GM18511 (cell line): Measurements from ENCODE around the gene MRPS18B.
"Not testable (repeated sequence)": the region's sequence is repeated elsewhere in the genome, so short reads cannot be mapped to it uniquely, and the experiment has no call there.

Experiments used
- ATAC-seq: cut with Tn5 transposase; IDR thresholded peaks from one replicate; pipeline ENCODE4 v1.9.1; 2021; ENCODE audit warnings: mild to moderate bottlenecking, moderate library complexity; ENCODE audit not compliant: unreplicated experiment

The MRPS18B gene

DNA sequence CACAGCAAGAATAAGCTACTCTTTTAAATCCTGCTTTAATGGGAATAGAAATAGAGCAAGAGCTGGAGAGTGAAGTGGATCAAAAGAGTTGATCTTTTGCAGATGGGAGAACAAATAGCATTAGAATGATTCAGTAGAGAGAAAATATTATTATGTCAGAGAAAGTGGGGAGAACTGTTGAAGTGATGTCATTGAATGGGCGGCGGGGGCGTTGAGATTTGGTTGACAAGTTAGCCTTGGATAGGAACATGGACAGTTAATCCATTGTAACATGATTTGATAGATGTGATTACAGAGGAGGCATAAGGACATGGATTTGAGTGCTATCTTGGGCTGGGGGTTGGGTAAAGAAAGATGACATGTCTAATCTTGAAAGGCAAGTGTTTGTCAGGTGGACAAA, 18.2 kb downstream of the MRPS18B start:
- no peak for ATAC-seq

DNA sequence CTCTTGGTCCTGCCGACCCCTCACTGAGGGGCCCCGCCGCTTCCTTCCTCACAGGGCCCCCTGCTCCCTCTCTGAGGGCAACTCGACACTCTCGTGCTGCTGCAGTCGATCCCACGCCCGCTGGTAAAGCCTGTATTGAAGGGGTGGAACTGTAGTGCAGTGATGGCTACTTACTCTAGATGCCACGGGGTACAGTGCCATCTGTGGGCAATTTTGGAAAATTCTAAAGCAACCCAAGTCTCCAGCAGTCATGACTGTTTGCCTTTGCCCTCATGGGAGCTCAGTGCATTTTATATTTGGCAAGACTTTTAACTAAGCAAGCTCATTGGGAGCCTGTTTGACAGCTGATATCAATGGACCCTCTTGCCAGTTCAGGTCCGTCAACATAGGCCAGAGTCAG, 22.8 kb downstream of the MRPS18B start:
- ATAC-seq = no peak

DNA sequence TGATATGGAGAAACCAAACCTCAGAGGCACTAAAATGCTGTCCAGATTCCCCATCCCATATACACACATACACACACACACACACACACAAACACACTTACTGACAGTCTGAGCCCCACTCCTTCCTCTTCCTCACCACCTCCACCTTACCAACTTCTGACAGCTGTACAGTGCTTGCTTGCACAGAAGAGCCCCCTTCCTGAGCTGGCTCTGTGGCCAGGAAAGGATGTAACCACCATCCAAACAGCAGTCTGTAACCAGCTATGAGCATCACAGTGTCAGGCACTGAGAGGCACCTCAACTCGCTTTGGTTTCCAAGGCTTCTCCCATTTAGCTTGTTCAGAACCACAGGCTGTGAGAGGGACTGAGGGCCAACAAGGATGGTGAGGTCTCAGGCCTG, 23.4 kb downstream of the MRPS18B start:
- ATAC-seq = no peak

DNA sequence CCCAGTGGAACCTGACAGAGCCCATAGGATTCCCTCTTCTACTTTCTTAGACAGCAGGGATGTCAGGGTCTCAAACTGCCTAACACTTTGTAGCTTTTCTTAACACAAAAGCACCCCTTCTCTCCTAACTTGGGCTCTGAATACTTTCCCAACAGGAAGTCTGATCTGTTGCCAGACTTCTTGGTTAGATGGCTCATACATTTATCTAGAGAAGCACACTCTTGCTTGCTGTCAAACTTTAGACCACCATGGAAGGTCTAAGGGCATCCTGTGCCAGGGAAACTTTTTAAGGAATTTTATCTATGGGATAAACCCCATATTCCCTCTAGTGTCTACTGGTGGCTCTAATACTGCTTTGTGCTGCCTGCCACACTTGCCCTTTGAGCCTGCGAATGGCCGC, 26.0 kb downstream of the MRPS18B start:
- no peak for ATAC-seq

DNA sequence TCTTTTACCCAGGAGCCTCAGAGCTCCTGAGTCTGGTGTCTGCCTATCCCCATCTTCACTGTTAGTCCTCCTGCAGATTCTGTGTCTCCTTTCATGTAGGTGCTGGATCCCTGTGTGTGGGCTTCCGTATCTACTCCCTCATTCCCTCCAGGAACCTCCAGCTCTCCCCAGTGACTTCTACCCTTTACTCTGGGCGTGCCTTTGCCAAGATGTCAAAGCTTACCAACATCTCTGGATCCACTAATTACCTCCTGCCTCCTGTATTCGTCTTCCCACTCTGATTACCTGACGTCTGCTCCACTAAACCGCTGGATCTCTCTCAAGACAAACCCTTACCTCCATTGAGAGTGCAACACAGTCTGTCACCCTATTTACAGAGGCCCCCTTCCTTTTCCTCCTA, 27.1 kb downstream of the MRPS18B start:
- ATAC-seq = no peak

DNA sequence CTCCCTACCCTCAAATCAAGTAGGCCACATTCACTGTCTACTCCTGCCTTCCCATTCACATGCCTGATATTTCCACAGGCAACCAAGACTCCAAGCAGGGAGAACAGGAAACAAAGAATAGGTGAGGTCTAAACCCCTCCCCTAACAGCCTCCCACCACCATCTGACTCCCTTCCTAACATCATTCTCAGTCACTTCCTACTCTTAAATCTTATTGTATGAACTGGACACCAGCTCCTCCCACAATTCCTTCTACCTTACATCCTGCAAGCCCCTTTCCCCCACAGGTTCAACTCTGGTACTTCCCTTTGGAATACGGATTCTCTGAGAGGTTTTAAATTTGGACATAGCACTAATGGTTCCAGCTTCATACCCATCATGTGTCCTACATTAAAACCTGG, 28.3 kb downstream of the MRPS18B start:
- no peak for ATAC-seq

DNA sequence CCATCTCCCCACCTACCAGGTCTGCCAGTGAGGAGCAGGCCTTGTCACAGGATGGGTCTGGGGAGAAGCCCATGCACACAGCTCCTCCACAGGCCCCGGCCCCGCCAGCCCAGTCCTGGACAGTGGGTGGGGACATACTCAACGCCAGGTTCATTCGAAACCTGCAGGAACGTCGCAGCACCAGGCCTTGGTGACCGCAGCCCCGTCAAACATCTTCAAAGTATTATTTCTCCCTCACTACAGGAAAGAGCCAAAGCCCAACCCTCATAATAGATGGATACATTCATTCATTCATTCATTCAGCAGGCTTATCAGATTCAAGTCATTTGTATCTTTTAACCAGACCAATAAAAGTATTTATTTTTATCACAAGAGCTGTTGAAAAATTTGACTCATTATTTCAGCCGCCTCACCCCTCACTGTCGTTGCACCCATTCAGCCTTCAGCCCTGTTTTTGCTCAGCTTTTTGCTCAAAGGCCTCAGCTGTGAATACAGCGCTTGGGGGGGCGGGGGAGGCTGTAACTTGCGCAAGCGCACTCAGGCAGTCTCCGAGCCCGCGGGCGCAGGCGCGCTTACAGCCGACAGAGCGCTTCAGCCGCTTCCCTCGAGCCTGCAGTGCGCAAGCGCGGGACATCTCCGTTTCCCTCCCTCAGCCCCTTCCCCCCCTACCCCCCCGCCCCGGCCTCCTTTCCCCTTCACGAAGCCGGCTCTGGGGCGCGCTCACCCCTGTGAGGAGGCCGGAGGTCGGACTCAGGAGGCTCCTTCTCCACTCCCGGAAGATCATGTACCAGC, 29.0 kb downstream of the MRPS18B start, which contains the start of gene C6orf136:
C6orf136 (plus strand) TSS at position 684 of the 792 bp plus-strand sequence; CDS start at position 783, 99 bp downstream.
- peak; percentile 71 for ATAC-seq

DNA sequence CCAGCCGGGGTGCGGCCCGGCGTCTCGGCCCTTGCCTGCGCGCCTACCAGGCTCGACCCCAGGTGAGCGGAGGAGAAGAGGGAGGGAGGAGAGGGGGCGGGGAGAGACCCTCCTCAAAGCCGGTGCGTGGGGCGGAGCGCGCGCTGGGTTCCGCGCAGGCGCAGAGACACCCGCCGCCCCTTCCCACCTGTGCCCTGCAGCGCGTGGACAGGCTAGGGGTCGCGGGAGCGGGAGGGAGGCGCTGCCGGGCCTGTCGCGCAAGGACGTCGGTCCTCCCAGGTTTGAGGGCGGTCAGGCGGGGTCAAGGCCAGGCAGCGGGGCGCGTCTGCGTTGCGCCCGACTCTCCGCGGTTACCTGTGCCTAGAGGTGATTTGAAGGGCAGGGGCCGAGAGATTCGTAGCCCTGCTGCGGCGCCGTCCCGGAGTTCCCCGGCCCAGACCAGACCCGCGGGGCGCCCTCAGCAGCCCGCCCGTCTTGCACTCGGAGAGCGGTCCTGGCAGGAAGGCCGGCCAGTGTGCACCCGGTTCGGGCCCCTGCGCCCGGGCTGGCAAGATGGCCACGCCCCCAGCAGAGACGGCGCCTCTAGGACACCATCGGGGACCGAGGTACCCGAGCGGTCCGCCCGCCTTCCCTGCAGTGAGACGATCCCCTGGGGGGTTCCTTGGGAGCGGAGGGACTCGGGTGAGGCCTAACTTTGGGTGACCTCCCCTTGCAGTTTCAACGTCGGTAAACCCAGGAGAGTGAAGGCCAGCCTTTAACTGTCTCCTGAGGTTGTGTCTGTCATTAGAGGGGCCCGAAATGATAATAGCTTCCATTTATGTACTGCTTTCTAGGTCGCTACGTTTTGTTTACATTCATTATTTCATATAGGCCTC, 29.8 kb downstream of the MRPS18B start:
- peak; percentile 74 for ATAC-seq

DNA sequence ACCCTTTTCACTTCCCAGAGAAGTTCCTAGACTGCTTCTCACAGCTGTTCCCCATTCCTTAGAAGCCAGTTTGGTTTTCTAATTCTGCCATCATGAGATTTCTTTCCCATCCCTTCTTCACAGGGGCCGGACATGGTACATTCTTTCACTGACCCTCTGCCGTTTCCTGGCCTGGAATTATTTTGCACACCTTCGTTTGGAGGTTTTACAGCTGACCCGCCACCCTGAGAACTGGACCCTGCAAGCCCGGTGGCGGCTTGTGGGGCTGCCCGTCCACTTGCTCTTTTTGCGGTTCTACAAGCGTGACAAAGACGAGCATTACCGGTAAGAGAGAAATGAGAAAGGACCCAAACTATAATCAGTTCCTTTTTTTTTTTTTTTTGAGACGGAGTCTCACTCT, 33.5 kb downstream of the MRPS18B start:
- no peak for ATAC-seq

DNA sequence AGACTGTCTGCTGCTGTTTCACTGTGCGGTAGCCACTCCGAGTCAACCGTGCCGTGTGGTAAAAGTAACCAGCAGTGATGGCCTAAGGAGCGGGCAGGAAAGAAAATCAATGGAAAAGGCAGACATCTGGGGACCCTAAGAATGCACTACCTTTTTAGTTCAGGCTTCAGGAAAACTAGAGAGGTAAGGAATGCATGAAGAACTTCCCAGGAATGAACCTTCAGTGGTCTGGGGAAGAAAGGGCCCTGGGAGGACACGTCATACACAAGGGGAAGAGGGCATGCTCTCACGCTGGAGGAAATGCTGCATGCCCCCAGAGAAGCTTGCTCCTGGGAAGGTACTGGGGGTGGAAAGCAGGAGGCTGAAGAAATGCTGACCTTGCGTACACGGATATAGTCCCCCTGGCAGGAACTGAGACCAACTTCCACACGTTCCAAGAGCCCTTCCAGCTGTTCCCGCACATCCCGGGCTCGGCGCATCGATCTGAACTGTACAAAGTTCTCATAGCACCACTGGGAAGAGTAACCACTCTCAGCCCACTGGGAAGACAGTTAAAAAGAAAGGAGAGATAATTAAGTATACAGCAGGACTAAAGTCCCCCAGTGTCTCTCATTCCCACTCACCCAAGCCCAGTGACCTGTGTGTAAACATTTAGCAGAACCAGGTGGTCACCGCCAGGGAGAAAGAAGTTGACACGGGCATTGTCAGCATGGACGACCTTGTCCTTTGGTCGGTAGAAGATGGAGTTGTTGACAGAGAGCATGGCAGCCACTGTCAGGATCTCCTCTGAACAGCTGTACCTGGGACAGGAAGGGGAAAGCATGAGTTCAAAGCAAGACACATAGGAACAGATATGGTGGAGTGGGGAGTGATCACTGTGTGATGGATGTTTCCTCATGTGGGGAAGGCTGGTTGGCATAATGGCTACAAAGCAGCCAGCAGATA, 37.4 kb downstream of the MRPS18B start:
- no peak for ATAC-seq

DNA sequence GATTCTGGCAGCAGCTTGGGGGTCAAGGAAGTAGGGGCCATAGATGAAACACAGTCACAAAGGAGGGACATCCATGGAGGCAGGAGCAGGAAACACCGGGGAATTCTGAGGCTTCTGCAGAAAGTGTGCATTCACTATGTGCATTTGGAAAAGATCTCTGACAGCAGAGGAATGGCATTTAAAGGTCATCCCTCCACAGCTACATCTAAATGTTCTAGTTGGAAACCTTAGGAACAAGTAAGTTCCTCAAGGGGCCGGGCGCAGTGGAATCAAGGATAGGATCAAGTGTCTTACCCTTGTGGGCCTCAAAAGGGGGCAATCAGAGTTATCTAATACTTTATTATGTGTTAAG, 38.1 kb downstream of the MRPS18B start:
- no peak for ATAC-seq

DNA sequence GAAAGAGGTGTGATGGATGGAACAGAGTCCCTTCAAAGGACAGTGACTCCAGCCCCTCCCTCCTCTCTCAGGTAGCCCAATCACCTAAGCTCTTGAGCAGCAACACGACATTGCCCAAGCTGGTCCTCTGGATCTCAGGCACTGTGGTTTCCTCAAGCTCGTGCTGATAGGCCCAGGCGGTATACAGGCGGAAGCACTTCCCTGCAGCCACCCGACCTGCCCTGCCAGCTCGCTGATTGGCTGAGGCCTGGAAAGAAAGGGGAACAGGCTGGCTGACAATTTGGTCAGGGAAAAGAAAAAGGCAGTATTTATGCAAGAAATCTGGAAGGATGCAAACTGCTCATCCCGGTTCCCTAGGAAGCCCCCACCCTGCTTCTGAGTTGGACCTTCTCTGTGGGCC, 38.9 kb downstream of the MRPS18B start:
- no peak for ATAC-seq

DNA sequence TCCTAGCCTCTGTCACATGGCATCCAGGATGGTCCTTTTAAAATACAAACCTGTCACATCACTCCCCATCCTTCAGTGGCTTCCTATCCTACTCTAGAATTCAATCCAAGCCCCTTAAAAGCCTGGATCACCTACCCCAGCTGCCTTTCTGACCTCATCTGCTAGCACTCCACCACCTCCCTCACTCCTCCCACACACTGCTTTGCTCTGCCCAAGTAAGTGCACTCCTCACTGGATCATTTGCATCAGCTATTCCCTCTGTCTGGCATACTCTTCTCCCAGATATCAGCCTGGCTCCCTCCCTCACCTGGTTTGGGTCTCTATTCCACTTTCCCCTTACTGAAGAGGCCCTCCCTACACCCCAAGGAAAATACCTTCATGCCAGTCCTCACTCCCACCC, 39.8 kb downstream of the MRPS18B start:
- no peak for ATAC-seq

DNA sequence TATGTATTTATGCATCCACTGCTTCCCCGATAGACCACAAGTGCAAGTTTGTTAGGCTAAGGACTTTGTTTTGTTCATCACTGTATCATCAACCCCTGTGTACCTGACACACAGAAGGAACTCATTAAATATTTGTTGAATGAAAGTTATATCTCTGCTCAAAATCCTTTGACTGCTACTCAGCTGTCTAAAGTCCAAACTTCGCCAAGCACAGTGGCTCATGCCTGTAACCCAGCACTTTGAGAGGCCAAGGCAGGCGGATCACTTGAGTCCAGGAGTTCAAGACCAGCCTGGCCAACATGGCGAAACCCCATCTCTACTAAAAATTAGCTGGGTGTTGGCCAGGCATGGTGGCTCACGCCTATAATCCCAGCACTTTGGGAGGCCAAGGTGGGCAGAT, 40.3 kb downstream of the MRPS18B start:
- ATAC-seq = not testable (repeated sequence)

DNA sequence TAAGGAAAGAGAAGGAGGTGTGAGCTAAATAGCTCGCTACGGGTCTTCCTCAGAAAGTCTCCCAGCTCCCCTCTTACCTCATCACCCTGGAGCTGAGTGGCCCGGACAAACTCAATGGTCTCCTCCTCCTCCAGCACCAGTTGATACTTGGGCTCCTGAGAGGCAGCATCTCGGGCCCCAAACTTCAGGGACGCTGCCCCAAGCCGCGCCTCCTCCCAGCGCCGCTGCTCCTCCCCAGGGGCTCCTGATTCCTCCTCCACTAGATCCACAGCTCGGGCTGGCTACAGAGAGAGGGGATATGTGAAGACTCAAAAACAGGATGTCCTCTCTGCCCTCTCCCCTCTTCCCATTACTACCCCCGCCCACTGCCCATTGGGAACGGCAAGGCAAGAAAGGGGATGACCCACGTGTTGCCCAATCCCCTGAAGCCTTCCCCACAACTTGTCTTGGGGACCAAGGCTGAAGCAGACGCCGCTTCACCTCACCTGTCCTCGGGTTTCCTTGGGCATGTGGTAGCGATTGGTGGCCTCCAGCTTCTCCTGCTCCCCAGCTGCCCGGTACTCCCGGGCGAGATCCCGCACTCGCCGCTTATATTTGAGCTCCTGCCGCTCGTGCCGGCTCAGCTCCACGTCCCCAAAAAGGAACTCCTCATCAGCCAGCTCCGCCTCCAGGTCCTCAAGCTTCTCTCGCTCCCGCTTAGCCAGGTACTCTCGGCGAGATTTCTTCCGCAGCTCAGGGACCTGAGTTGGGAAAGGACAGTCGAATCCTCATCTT, 47.5 kb downstream of the MRPS18B start:
- ATAC-seq = no peak

DNA sequence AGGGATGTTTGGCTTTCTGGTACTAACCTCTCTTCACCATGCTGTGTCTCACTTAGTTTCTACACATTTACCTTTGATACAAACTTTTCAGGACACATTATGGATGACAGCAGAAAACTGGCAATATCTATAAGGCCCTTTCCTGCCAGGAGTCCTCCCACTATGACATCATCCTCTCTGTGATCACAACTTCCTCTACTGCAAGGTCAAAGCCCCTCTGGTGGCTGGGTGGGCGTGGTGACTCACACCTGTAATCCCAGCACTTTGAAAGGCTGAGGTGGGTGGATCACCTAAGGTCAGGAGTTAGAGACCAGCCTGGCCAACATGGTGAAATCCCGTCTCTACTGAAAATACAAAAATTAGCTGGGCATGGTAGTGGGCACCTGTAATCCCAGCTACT, 48.7 kb downstream of the MRPS18B start:
- not testable (repeated sequence) for ATAC-seq

DNA sequence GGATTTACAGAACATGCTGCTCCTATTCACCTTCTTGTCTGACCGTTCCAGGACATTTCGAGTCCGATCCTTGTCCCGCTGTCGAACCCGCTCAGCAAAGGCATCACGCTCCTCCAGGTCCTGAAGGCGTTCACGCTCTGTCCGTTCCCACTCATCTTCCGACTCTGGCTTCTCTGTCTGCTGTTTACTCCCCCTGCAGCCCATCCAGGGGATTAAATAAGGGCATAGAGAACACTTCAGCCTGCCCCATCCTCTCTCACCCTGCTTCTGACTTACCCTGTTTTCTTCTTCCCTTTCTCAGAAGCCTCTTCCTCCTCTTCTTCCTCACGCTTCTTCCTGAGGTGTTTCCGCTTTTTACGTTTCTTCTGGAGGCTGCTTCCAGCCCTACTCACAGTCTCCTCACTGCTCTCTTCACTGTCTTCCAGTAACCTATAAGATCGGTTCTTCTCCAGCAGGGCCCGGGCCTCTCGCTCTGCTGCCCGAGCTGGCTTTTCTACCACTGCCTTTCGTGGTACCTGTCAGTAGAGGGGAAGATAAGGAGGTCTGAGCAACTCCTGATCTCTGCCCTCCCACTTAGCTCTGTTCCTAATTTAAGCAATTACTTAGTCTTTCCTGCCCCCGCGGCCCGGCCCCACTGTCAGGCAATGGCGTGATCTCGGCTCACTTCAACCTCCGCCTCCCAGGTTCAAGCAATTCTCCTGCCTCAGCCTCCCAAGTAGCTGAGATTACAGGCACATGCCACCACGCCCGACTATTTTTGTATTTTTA, 53.3 kb downstream of the MRPS18B start:
- no peak for ATAC-seq

DNA sequence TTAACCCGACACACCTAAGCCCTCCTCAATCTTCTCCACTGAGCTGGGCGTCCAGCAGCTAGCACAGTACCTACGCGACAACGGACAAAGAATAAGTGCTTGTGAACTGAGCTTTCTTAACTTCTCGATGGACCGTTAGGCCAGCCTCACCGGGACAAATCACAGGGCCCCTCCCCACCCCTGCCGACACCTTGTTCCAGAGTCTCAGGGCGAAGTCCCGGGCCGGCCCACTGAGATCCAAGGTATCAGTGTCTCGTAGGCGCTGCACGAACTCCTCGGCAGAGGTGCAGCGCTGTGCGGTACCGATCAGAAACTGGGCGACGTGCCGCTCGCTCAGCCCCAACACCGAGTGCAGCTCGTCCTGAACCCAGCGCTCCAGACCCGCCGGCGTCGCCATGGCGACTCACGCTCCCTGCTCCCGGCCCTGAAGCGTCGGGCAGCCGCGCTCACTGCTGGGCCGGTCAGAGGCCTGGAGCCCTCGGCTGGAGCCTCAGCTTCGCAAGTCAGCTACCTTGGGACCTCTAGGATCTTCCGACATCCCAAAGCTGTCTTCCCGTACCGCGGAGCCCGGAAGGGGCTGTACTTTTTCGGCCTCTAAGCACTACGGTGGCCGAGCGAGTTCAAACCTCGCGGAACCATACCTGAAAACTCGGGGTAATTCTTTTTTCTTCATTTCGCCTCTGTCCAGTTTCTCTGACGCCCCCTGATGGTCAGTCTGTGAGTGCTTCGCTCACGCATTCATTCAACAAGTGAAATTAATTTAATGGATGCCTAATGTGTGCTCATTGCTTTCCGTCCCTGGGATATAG, 55.0 kb downstream of the MRPS18B start, which contains the start of gene DHX16:
DHX16 (minus strand) TSS at position 562 of the 809 bp plus-strand sequence; CDS start at position 397, 165 bp downstream.
- ATAC-seq = peak; percentile 66
